ENCODE data around the gene EHBP1L1. TPM values are rescaled to one million over a fixed set of nuclear protein-coding genes. Genes with fewer than 3 reads are reported as not detected.

EHBP1L1 gene
- total RNA-seq, 1 experiment from 2014 or later: 126 TPM

DNA sequence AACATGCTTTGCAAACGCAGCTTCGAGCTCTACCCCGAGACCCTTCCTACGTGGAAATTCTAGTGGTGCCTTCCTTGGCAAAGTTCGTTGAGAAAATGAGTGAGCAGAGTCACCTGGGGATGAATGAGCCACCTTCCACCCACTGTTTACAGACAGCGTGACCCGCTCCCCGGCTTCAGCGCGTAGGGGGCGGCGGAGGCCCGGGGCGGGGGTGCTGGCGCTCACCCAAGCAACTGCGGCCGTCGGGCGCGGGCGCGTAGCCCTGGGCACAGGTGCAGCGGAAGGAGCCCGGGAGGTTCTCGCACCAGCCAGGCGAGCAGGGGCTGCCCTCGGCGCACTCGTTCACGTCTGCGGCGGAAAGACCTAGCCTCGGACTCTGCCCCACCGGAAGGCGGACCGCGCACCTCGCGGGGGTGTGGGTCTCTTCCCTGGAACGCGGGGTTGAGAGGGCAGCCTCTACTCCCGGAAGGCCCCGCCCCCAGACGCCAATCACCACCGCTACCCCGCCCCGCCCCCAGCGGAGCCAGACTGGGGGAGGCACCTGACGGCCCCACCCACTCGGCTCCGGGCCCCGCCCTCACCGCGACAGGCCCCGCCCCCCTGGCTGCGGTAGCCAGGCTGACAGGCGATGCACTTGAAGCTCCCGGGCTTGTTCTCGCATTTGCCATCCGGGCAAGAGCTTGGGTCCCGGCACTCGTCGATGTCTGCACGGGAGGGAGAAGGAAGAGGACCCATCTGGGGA lies 29.5 kb upstream of the EHBP1L1 start:
- ChIA-PET CTCF (interaction anchor here (0.6 to 1.0 kb wide), 6 partner anchors 19 to 146 kb away, joined by 4 to 16 read pairs (median 9); partner anchors contain the start of genes EHBP1L1 and ZNRD2), POLR2A (ENCODE audit: unreplicated experiment) (interaction anchor here (0.5 to 0.8 kb wide), 2 partner anchors 21 to 272 kb away, joined by 3 to 7 read pairs; partner anchors contain the start of gene SCYL1)
- H3K4me2 ChIP-seq (ENCODE audit: low read length): peak overlapping the region; percentile 88
- peak; percentile 94 for DNase-seq
- H3K9ac ChIP-seq (ENCODE audit: low read length): no peak overlapping the region
- peaks cover 7% of the 10 kb centered on the region; the same call in 1 of the 2 replicates for H3K36me3 ChIP-seq (ENCODE audit: low read depth, low read length)
- TF ChIP-seq, protein P1, sequence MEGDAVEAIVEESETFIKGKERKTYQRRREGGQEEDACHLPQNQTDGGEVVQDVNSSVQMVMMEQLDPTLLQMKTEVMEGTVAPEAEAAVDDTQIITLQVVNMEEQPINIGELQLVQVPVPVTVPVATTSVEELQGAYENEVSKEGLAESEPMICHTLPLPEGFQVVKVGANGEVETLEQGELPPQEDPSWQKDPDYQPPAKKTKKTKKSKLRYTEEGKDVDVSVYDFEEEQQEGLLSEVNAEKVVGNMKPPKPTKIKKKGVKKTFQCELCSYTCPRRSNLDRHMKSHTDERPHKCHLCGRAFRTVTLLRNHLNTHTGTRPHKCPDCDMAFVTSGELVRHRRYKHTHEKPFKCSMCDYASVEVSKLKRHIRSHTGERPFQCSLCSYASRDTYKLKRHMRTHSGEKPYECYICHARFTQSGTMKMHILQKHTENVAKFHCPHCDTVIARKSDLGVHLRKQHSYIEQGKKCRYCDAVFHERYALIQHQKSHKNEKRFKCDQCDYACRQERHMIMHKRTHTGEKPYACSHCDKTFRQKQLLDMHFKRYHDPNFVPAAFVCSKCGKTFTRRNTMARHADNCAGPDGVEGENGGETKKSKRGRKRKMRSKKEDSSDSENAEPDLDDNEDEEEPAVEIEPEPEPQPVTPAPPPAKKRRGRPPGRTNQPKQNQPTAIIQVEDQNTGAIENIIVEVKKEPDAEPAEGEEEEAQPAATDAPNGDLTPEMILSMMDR (conservative IDR thresholded peaks at IDR 0.05; ENCODE audit: low read depth, low read length): no peak
- TF ChIP-seq EZH2phosphoT487 (IDR thresholded peaks at IDR 0.05; ENCODE audit: borderline replicate concordance, low read length) (no peak), EZH2 (IDR thresholded peaks at IDR 0.05; ENCODE audit: low read length, unreplicated experiment) (no peak)
- intact Hi-C loops (cut with micrococcal nuclease): loop anchor here (10.0 kb wide), 1 partner anchor 68 kb away; the partner anchor contains the start of genes MAP3K11 and PCNX3
- no peaks in the 10 kb centered on the region for H3F3A ChIP-seq (ENCODE audit: low read length, unreplicated experiment)
- peak; percentile 74 for ATAC-seq
- H2AFZ ChIP-seq (ENCODE audit: low read length): peak overlapping the region; percentile 61
- H4K20me1 ChIP-seq (ENCODE audit: low read length): no peaks in the 10 kb centered on the region
- H3K9me2 ChIP-seq (replicated peaks; ENCODE audit: low read length): no peaks in the 10 kb centered on the region
- peaks cover 28% of the 10 kb centered on the region for H3K4me1 ChIP-seq (ENCODE audit: insufficient read depth, low read length)
- peak overlapping the region; percentile 69 for H3K4me3 ChIP-seq (ENCODE audit: low read length)
- H3K27me3 ChIP-seq (ENCODE audit: low read length): no peaks in the 10 kb centered on the region
- BruUV-seq (replicated peaks): no TSS peak
- H3K9me3 ChIP-seq (ENCODE audit: low read length): no peaks in the 10 kb centered on the region
- no peaks in the 10 kb centered on the region for H3K79me2 ChIP-seq (ENCODE audit: low read length)
- H3K27ac ChIP-seq (ENCODE audit: low read length): peak overlapping the region; percentile 44

DNA sequence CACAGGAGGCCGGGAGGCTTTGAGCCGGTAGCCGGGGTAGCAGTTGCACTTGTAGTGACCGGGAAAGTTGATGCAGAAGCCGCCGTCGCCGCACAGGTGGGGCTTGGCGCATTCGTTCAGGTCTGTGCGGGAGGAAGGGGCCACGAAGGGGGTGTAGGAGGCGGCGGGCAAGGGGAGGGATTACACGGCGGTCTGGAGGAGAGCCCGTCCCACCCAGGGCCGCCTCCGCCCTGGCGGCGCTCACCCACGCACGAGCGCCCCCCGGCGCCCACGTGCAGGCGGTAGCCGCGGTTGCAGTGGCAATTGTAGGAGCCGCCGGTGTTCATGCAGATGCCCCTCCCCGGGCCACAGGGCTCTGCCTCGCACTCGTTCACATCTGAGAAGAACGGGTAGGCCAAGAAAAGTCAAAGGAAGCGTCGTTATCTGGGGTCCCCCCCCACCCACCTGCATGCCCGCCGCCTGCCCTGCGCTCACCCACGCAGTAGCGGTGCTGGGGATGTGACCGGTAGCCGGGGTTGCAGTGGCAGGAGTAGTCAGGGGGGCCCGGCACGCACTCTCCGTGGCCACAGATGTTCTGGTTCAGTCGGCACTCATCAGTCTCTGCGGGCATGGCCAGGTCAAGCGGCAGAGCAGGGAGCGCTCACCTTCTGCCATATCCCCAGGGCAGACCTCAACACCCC lies 28.3 kb upstream of the EHBP1L1 start:
- POLR2A ChIA-PET (ENCODE audit: unreplicated experiment): interaction anchor here (0.5 kb wide), 1 partner anchor 271 kb away, joined by 3 read pairs; no protein-coding TSS in a partner anchor
- TF ChIP-seq, protein P1 (conservative IDR thresholded peaks at IDR 0.05; ENCODE audit: low read depth, low read length): no peak
- TF ChIP-seq EZH2 (IDR thresholded peaks at IDR 0.05; ENCODE audit: low read length, unreplicated experiment) (no peak), EZH2phosphoT487 (IDR thresholded peaks at IDR 0.05; ENCODE audit: borderline replicate concordance, low read length) (no peak)
- no peak overlapping the region for H3K4me2 ChIP-seq (ENCODE audit: low read length)
- H3K79me2 ChIP-seq (ENCODE audit: low read length): no peaks in the 10 kb centered on the region
- DNase-seq (no peak), ATAC-seq (no peak)
- peaks cover 25% of the 10 kb centered on the region for H3K4me1 ChIP-seq (ENCODE audit: insufficient read depth, low read length)
- no peaks in the 10 kb centered on the region for H4K20me1 ChIP-seq (ENCODE audit: low read length)
- H2AFZ ChIP-seq (ENCODE audit: low read length): no peak overlapping the region
- H3K4me3 ChIP-seq (ENCODE audit: low read length): no peak overlapping the region
- no peak overlapping the region for H3K27ac ChIP-seq (ENCODE audit: low read length)
- H3K9me3 ChIP-seq (ENCODE audit: low read length): no peaks in the 10 kb centered on the region
- BruUV-seq (replicated peaks): no TSS peak
- peaks cover 11% of the 10 kb centered on the region; the same call in 1 of the 2 replicates for H3K36me3 ChIP-seq (ENCODE audit: low read depth, low read length)
- H3K9ac ChIP-seq (ENCODE audit: low read length): no peak overlapping the region
- CTCF ChIA-PET: no interaction called here
- no peaks in the 10 kb centered on the region for H3F3A ChIP-seq (ENCODE audit: low read length, unreplicated experiment)
- intact Hi-C loops (cut with micrococcal nuclease): loop anchor here (10.0 kb wide), 1 partner anchor 67 kb away; the partner anchor contains the start of genes MAP3K11 and PCNX3
- H3K27me3 ChIP-seq (ENCODE audit: low read length): no peaks in the 10 kb centered on the region
- H3K9me2 ChIP-seq (replicated peaks; ENCODE audit: low read length): no peaks in the 10 kb centered on the region
